Neural cell (in vitro differentiated cells): ENCODE results near the gene CLVS2. TPM values are rescaled to one million over a fixed set of nuclear protein-coding genes. Genes with fewer than 3 reads are reported as not detected.

Experiments used
- H2AFZ ChIP-seq: fragments of 200-600, 300-800 bp; sonication (generic), shearing (Covaris generic); 2 replicates; pipeline ENCODE4 v1.6.0; 2014; ENCODE audit warnings: low read depth, mild to moderate bottlenecking, antibody characterized with exemption, low read length, moderate library complexity
- H3F3A ChIP-seq: fragments of 200-600 bp; shearing (Covaris generic); 2 replicates; pipeline ENCODE4 v1.6.1; 2016; ENCODE audit warnings: mild to moderate bottlenecking, moderate library complexity, mixed read lengths, antibody characterized with exemption, low read length; ENCODE audit not compliant: insufficient read depth, poor library complexity, severe bottlenecking
- H3K27ac ChIP-seq: fragments of 200-600, 300-800 bp; sonication (generic), shearing (Covaris generic); 2 replicates; pipeline ENCODE4 v1.5.1; 2014; ENCODE audit warnings: mild to moderate bottlenecking, low read length, moderate library complexity
- H3K27me3 ChIP-seq: fragments of 300-800, 200-600 bp; sonication (generic), shearing (Covaris generic); 2 replicates; pipeline ENCODE4 v1.6.0; 2014; ENCODE audit warnings: mild to moderate bottlenecking, low read depth, low read length, moderate library complexity; ENCODE audit not compliant: insufficient read depth
- H3K36me3 ChIP-seq: fragments of 300-800, 200-600 bp; sonication (generic), shearing (Covaris generic); 2 replicates; pipeline ENCODE4 v1.5.1; 2014; ENCODE audit warnings: mild to moderate bottlenecking, antibody characterized with exemption, low read length, moderate library complexity; ENCODE audit not compliant: insufficient read depth
- H3K4me2 ChIP-seq: fragments of 300-800, 200-600 bp; sonication (generic), shearing (Covaris generic); 2 replicates; pipeline ENCODE4 v1.6.0; 2014; ENCODE audit warnings: mild to moderate bottlenecking, low read length
- H3K4me3 ChIP-seq: fragments of 300-800, 200-600 bp; sonication (generic), shearing (Covaris generic); 2 replicates; pipeline ENCODE4 v1.5.1; 2014; ENCODE audit warnings: mild to moderate bottlenecking, low read length, moderate library complexity
- H3K79me2 ChIP-seq: fragments of 200-600 bp; shearing (Covaris generic); replicated peaks from 2 replicates; pipeline ENCODE4 v1.6.0; 2014; ENCODE audit warnings: mild to moderate bottlenecking, low read length, moderate library complexity; ENCODE audit not compliant: insufficient read depth
- H3K9ac ChIP-seq: fragments of 300-800, 200-600 bp; sonication (generic), shearing (Covaris generic); 2 replicates; pipeline ENCODE4 v1.6.1; 2016; ENCODE audit warnings: mild to moderate bottlenecking, low read length, mixed read lengths
- H3K9me2 ChIP-seq: fragments of 200-600 bp; shearing (Covaris generic); 2 replicates; pipeline ENCODE4 v1.6.1; 2016; ENCODE audit warnings: mild to moderate bottlenecking, low read length, mixed read lengths; ENCODE audit not compliant: insufficient read depth
- H3K9me3 ChIP-seq: fragments of 200-600, 300-800 bp; sonication (generic), shearing (Covaris generic); 2 replicates; pipeline ENCODE4 v1.6.1; 2016; ENCODE audit warnings: mild to moderate bottlenecking, mixed run types, low read length, moderate library complexity, mixed read lengths
- H4K20me1 ChIP-seq: fragments of 200-600 bp; shearing (Covaris generic); 2 replicates; pipeline ENCODE4 v1.6.1; 2016; ENCODE audit warnings: mild to moderate bottlenecking, mixed run types; ENCODE audit not compliant: insufficient read depth
- CTCF ChIP-seq: fragments of 450-650 bp; IDR thresholded peaks from 2 replicates; pipeline ENCODE4 v1.5.1; 2014; ENCODE audit warnings: antibody characterized with exemption, mild to moderate bottlenecking, moderate library complexity; ENCODE audit not compliant: poor library complexity, severe bottlenecking
- EP300 ChIP-seq: fragments of 450-650 bp; conservative IDR thresholded peaks from 2 replicates; pipeline ENCODE4 v1.6.1; 2014; ENCODE audit warnings: antibody characterized with exemption, mild to moderate bottlenecking, moderate library complexity; ENCODE audit not compliant: poor library complexity, severe bottlenecking
- EZH2 ChIP-seq: fragments of 200-600, 300-800 bp; shearing (Covaris generic), sonication (generic); IDR thresholded peaks from 2 replicates; pipeline ENCODE4 v1.6.1; 2014; ENCODE audit warnings: antibody characterized with exemption, low read length, borderline replicate concordance, mild to moderate bottlenecking; ENCODE audit not compliant: insufficient read depth, poor library complexity, severe bottlenecking
- MXI1 ChIP-seq: fragments of 450-650 bp; conservative IDR thresholded peaks from 2 replicates; pipeline ENCODE4 v1.6.1; 2014; ENCODE audit warnings: antibody characterized with exemption, mild to moderate bottlenecking; ENCODE audit not compliant: poor library complexity, severe bottlenecking
- POLR2AphosphoS5 ChIP-seq: IDR thresholded peaks from 2 replicates; pipeline ENCODE4 v1.6.1; 2012
- RAD21 ChIP-seq: fragments of 450-650 bp; conservative IDR thresholded peaks from 2 replicates; pipeline ENCODE4 v1.6.1; 2014; ENCODE audit warnings: antibody characterized with exemption, mild to moderate bottlenecking, moderate library complexity
- SMC3 ChIP-seq: fragments of 450-650 bp; conservative IDR thresholded peaks from 2 replicates; pipeline ENCODE4 v1.6.1; 2014; ENCODE audit warnings: antibody characterized with exemption, mild to moderate bottlenecking, moderate library complexity; ENCODE audit not compliant: poor library complexity
- TAF1 ChIP-seq: IDR thresholded peaks from 2 replicates; pipeline ENCODE4 v1.6.1; 2012; ENCODE audit warnings: low read depth
- polyA plus RNA-seq: library from polyadenylated mRNA; depleted of rRNA; stranded (reverse); fragments of >200 nt; gene quantifications from 2 replicates; pipeline ENCODE4 v1.2.3, GENCODE V29; 2014
- TF ChIP-seq, protein P1 (sequence below): IDR thresholded peaks from 2 replicates; pipeline ENCODE4 v1.6.1; 2012; ENCODE audit warnings: borderline replicate concordance

Gene CLVS2
- polyA plus RNA-seq, 1 donor from 2014 or later, result 12.9 TPM

DNA sequence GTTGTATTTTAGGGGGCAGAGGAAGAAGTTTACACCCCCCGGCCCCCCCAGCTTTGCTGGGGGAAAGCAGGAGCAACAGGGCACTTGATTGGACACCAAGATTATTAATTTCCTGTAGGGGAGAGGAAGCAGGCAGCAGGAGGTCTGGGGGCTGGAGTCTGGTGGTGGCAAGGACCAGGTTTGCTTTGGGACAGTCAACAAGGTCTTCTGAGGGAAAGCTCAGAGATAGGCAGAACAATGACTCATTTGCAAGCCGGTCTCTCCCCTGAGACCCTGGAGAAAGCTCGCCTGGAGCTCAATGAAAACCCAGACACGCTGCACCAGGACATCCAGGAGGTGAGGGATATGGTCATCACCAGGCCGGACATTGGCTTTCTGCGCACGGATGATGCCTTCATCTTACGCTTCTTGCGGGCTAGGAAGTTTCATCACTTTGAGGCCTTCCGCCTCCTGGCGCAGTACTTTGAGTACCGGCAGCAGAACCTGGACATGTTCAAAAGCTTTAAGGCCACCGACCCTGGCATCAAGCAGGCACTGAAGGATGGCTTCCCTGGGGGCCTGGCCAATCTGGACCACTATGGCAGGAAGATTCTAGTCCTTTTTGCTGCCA, 1.6 kb downstream of the CLVS2 start:
- Histone ChIP-seq H3K4me2 (peak overlapping the region; percentile 79), H3K9me2 (no peaks in the 10 kb centered on the region), H3K4me3 (peak overlapping the region; percentile 85), H3K27ac (peak overlapping the region; percentile 89), H3K9ac (peak overlapping the region; percentile 95), H3K9me3 (no peaks in the 10 kb centered on the region), H4K20me1 (no peaks in the 10 kb centered on the region), H3K36me3 (no peaks in the 10 kb centered on the region), H3K27me3 (no peaks in the 10 kb centered on the region), H3K79me2 (peaks cover 46% of the 10 kb centered on the region), H2AFZ (no peak overlapping the region), H3F3A (no peaks in the 10 kb centered on the region)
- no peak for TF ChIP-seq EP300
- TF ChIP-seq SMC3, result no peak
- no peak for TF ChIP-seq POLR2AphosphoS5
- no peak for TF ChIP-seq CTCF
- TF ChIP-seq MXI1, result no peak
- no peak for TF ChIP-seq EZH2
- no peak for TF ChIP-seq RAD21
- TF ChIP-seq TAF1, result no peak
- TF ChIP-seq, protein P1, sequence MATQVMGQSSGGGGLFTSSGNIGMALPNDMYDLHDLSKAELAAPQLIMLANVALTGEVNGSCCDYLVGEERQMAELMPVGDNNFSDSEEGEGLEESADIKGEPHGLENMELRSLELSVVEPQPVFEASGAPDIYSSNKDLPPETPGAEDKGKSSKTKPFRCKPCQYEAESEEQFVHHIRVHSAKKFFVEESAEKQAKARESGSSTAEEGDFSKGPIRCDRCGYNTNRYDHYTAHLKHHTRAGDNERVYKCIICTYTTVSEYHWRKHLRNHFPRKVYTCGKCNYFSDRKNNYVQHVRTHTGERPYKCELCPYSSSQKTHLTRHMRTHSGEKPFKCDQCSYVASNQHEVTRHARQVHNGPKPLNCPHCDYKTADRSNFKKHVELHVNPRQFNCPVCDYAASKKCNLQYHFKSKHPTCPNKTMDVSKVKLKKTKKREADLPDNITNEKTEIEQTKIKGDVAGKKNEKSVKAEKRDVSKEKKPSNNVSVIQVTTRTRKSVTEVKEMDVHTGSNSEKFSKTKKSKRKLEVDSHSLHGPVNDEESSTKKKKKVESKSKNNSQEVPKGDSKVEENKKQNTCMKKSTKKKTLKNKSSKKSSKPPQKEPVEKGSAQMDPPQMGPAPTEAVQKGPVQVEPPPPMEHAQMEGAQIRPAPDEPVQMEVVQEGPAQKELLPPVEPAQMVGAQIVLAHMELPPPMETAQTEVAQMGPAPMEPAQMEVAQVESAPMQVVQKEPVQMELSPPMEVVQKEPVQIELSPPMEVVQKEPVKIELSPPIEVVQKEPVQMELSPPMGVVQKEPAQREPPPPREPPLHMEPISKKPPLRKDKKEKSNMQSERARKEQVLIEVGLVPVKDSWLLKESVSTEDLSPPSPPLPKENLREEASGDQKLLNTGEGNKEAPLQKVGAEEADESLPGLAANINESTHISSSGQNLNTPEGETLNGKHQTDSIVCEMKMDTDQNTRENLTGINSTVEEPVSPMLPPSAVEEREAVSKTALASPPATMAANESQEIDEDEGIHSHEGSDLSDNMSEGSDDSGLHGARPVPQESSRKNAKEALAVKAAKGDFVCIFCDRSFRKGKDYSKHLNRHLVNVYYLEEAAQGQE, result no peak

GRCh38 chr6:122998403-122998975, 2.5 kb downstream of the CLVS2 start:
- Histone ChIP-seq H3K9ac (peak overlapping the region; percentile 18), H3K9me2 (no peaks in the 10 kb centered on the region), H3K27me3 (no peaks in the 10 kb centered on the region), H3F3A (no peaks in the 10 kb centered on the region), H3K36me3 (no peaks in the 10 kb centered on the region), H3K27ac (peak overlapping the region; percentile 14), H4K20me1 (no peaks in the 10 kb centered on the region), H3K9me3 (no peaks in the 10 kb centered on the region), H3K79me2 (peaks cover 48% of the 10 kb centered on the region), H3K4me2 (peak overlapping the region; percentile 76), H3K4me3 (peak overlapping the region; percentile 85), H2AFZ (no peak overlapping the region)
- TF ChIP-seq POLR2AphosphoS5, result no peak
- no peak for TF ChIP-seq RAD21
- TF ChIP-seq TAF1, result no peak
- no peak for TF ChIP-seq EZH2
- TF ChIP-seq, protein P1, result no peak
- TF ChIP-seq CTCF, result no peak
- no peak for TF ChIP-seq SMC3
- TF ChIP-seq EP300, result no peak
- TF ChIP-seq MXI1, result no peak
